NB4 (cell line): ENCODE data around the gene C16orf54.
"Not testable (repeated sequence)": the region's sequence is repeated elsewhere in the genome, so short reads cannot be mapped to it uniquely, and the experiment has no call there.

Experiments used
- DNase-seq: peaks from one replicate; pipeline ENCODE4 v3.0.0; 2010; ENCODE audit warnings: low read depth
- H3K4me3 ChIP-seq: one replicate; pipeline ENCODE4 v1.5.1; 2011; ENCODE audit warnings: mild to moderate bottlenecking, low read depth, low read length, moderate library complexity
- CTCF ChIP-seq: IDR thresholded peaks from one replicate; pipeline ENCODE4 v1.5.1; 2012; ENCODE audit warnings: low read depth, low read length
- MAX ChIP-seq: IDR thresholded peaks from 2 replicates; pipeline ENCODE4 v1.6.1; 2011; ENCODE audit warnings: low read depth, low read length
- MYC ChIP-seq: IDR thresholded peaks from 2 replicates; pipeline ENCODE4 v1.6.1; 2011; ENCODE audit warnings: low read depth, low read length
- POLR2A ChIP-seq: IDR thresholded peaks from 2 replicates; pipeline ENCODE4 v1.6.1; 2011; ENCODE audit warnings: mild to moderate bottlenecking; ENCODE audit not compliant: insufficient read length; ENCODE audit errors: extremely low read depth

C16orf54 gene

GRCh38 chr16:29760567-29761279, 14.9 kb upstream of the C16orf54 start:
- DNase-seq: no peak
- no peak for TF ChIP-seq MAX

GRCh38 chr16:29757950-29758466, 12.2 kb upstream of the C16orf54 start:
- TF ChIP-seq POLR2A (no peak), CTCF (no peak)
- DNase-seq: peak; percentile 56
- no peak overlapping the region for H3K4me3 ChIP-seq

More at GRCh38 chr16:29760567-29761279, 14.9 kb upstream of the C16orf54 start:
- H3K4me3 ChIP-seq: no peak overlapping the region

- not testable (repeated sequence) for DNase-seq, H3K4me3 ChIP-seq
These were observed 11.3 kb upstream of the C16orf54 start for GRCh38 chr16:29757086-29757485.

- no peak overlapping the region for H3K4me3 ChIP-seq
- TF ChIP-seq MYC (no peak), CTCF (no peak), MAX (no peak), POLR2A (no peak)
- no peak for DNase-seq
These were observed 10.9 kb upstream of the C16orf54 start for GRCh38 chr16:29756654-29757053.

GRCh38 chr16:29753516-29753915, 7.7 kb upstream of the C16orf54 start:
- TF ChIP-seq MYC (no peak), CTCF (no peak), MAX (no peak), POLR2A (no peak)
- H3K4me3 ChIP-seq: no peak overlapping the region
- DNase-seq: no peak

GRCh38 chr16:29748760-29749149, 3.0 kb upstream of the C16orf54 start:
- not testable (repeated sequence) for DNase-seq, H3K4me3 ChIP-seq

- H3K4me3 ChIP-seq: no peak overlapping the region
- DNase-seq: no peak
- TF ChIP-seq MAX: no peak
- TF ChIP-seq MYC: no peak
- no peak for TF ChIP-seq CTCF
These were observed 2.4 kb upstream of the C16orf54 start for GRCh38 chr16:29747947-29748759.

GRCh38 chr16:29746518-29746917, 728 bp upstream of the C16orf54 start:
- not testable (repeated sequence) for DNase-seq
- peak overlapping the region; percentile 11 for H3K4me3 ChIP-seq
